ENCODE measurements around the gene NTNG2.

DNA sequence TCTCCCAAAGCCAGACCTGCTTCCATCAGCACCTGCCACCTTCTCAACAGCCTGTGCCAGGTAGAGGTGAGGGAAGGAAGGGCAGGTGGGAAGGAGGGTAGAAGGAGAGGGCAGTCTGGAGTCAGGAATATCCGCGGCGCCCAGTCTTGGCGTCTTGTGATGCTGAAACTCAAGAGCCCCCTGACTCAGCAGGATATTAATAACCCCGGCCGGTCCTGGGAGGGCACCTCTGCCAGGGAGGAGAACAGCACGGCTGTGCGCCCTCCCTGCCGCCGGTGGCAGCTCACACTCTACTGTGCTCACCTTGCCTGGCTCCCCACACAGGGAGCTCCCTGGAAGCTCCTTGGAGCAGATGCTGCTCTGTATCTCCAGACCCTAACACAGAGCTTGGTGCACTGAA is 11.6 kb upstream of the NTNG2 start:
- TF ChIP-seq, protein P1, sequence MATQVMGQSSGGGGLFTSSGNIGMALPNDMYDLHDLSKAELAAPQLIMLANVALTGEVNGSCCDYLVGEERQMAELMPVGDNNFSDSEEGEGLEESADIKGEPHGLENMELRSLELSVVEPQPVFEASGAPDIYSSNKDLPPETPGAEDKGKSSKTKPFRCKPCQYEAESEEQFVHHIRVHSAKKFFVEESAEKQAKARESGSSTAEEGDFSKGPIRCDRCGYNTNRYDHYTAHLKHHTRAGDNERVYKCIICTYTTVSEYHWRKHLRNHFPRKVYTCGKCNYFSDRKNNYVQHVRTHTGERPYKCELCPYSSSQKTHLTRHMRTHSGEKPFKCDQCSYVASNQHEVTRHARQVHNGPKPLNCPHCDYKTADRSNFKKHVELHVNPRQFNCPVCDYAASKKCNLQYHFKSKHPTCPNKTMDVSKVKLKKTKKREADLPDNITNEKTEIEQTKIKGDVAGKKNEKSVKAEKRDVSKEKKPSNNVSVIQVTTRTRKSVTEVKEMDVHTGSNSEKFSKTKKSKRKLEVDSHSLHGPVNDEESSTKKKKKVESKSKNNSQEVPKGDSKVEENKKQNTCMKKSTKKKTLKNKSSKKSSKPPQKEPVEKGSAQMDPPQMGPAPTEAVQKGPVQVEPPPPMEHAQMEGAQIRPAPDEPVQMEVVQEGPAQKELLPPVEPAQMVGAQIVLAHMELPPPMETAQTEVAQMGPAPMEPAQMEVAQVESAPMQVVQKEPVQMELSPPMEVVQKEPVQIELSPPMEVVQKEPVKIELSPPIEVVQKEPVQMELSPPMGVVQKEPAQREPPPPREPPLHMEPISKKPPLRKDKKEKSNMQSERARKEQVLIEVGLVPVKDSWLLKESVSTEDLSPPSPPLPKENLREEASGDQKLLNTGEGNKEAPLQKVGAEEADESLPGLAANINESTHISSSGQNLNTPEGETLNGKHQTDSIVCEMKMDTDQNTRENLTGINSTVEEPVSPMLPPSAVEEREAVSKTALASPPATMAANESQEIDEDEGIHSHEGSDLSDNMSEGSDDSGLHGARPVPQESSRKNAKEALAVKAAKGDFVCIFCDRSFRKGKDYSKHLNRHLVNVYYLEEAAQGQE (IDR thresholded peaks at IDR 0.05; ENCODE audit: insufficient read depth in 1 of 2, low read depth in 2 of 2, low read length in 2 of 2): no peak
- no peak for TF ChIP-seq SIN3A (IDR thresholded peaks at IDR 0.05; ENCODE audit: borderline replicate concordance, insufficient read depth, low read length)
- TF ChIP-seq POLR2AphosphoS5 (IDR thresholded peaks at IDR 0.05; ENCODE audit: low read depth, low read length): no peak
- no peak for TF ChIP-seq TAF1 (IDR thresholded peaks at IDR 0.05; ENCODE audit: borderline replicate concordance, insufficient read depth, low read length)
- TF ChIP-seq FOXP2 (optimal IDR thresholded peaks at IDR 0.05; ENCODE audit: borderline replicate concordance, extremely low read depth, extremely low read length, insufficient read depth): no peak
